H1 (cell line): ENCODE results near the gene LRRC41. TPM values are rescaled to one million over a fixed set of nuclear protein-coding genes. Genes with fewer than 3 reads are reported as not detected.

ENCODE experiments used
- ASH2L ChIP-seq: fragments of 200-600, 300-600 bp; sonication (generic); IDR thresholded peaks from one replicate; pipeline ENCODE4 v1.7.1; 2017; ENCODE audit warnings: low read length
- BACH1 ChIP-seq: IDR thresholded peaks from 2 replicates; pipeline ENCODE4 v1.6.1; 2012; ENCODE audit warnings: low read length, improper control_type of control experiment
- CHD2 ChIP-seq: IDR thresholded peaks from 2 replicates; pipeline ENCODE4 v1.6.1; 2012; ENCODE audit warnings: low read length, improper control_type of control experiment
- CREB1 ChIP-seq: IDR thresholded peaks from 2 replicates; pipeline ENCODE4 v1.6.1; 2012; ENCODE audit warnings: inconsistent platforms
- GTF2F1 ChIP-seq: IDR thresholded peaks from 2 replicates; pipeline ENCODE4 v1.6.1; 2012; ENCODE audit warnings: low read depth, low read length, improper control_type of control experiment, borderline replicate concordance
- KDM5A ChIP-seq: fragments of 200-600 bp; IDR thresholded peaks from 2 replicates; pipeline ENCODE4 v1.7.1; 2012; ENCODE audit warnings: mild to moderate bottlenecking, low read length, inconsistent platforms, mixed read lengths
- POU5F1 ChIP-seq: IDR thresholded peaks from 2 replicates; pipeline ENCODE4 v1.6.1; 2011; ENCODE audit warnings: low read depth, mild to moderate bottlenecking, low read length, moderate library complexity
- SIRT6 ChIP-seq: IDR thresholded peaks from one replicate; pipeline ENCODE4 v1.7.1; 2012; ENCODE audit warnings: low read length, inconsistent platforms
- SP1 ChIP-seq: IDR thresholded peaks from 2 replicates; pipeline ENCODE4 v1.6.1; 2011; ENCODE audit warnings: low read depth, low read length
- SP2 ChIP-seq: IDR thresholded peaks from 2 replicates; pipeline ENCODE4 v1.6.1; 2012; ENCODE audit warnings: mild to moderate bottlenecking, low read length, inconsistent platforms
- SP4 ChIP-seq: IDR thresholded peaks from 2 replicates; pipeline ENCODE4 v1.6.1; 2012; ENCODE audit warnings: low read length, inconsistent platforms
- SUZ12 ChIP-seq: fragments of 200-600 bp; sonication (generic); IDR thresholded peaks from 2 replicates; pipeline ENCODE4 v1.6.1; 2012; ENCODE audit warnings: mild to moderate bottlenecking, inconsistent platforms, low read length, moderate library complexity, mixed read lengths
- TAF7 ChIP-seq: optimal IDR thresholded peaks from 2 replicates; pipeline ENCODE3; 2011; ENCODE audit warnings: low read depth, mild to moderate bottlenecking, inconsistent platforms, low read length, moderate library complexity, borderline replicate concordance
- USF2 ChIP-seq: IDR thresholded peaks from 2 replicates; pipeline ENCODE4 v1.6.1; 2011; ENCODE audit warnings: low read length, improper control_type of control experiment
- YY1 ChIP-seq: IDR thresholded peaks from 2 replicates; pipeline ENCODE4 v1.6.1; 2011; ENCODE audit warnings: low read depth, mild to moderate bottlenecking, low read length
- polyA plus RNA-seq, 7 experiments: library from polyadenylated mRNA; depleted of rRNA in 3 of 7; stranded (reverse) in 5 of 7; unstranded in 2 of 7; fragments of >200 nt in 5 of 7; fragments of 200-250 nt in 2 of 7; gene quantifications; 1 replicate in 5 of 7; 2 replicates in 1 of 7; 4 replicates in 1 of 7; pipeline versions ENCODE4 v1.2.1 to v1.2.3, GENCODE V29; 2011 to 2013; ENCODE audit warnings: missing spikeins in 2 of 7, mixed read lengths in 2 of 7
- total RNA-seq: library from RNA; stranded (reverse); fragmentation: NEBNext Ultra II Directional; extraction: Animal tissue kit (Norgen Biotek cat#: 25700); gene quantifications from 2 replicates; pipeline ENCODE4 v1.2.1, GENCODE V29; 2021

Gene LRRC41
- total and polyA plus RNA-seq, 2 of the 8 experiments (the other 6 are each of a cell fraction or from before 2014, with no cell fraction given), result 36.8 to 51.2 TPM

DNA sequence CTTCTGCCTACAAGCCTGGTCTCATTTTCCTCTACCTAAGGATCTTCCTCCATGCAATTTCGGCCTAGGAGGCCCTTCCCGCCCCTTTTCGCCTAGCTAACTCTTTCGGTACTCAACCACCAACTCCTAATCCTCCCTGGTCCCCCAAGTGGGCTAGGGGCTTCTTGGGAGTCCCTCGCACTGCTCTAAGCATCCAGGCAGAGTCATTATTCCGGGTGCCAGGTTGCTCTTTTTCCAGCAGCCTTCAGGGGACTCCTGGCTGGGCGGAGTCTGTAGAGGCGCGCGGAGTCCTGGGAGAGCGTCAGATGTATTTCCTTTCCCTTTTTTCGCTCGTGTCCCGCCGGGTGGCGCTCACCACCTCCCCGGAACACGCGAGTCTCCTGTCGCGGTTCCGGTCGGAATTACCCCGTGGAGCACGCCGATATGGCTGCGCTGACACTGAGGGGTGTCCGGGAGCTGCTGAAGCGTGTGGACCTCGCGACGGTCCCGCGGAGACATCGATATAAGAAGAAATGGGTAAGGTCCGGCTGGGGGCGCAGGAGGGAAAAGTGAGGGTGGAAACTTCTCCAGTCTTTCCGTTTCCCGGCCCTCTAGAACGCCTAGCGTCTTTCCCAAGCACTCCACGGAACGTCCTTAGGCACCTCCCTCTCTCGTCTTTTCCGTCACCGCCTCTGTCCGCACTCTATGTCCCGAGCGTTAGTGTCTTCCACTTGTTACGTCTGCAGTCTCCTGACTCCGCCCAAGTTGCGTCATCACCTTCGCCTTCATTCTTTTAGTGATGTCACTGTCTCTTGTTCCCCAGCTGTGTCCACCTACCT lies 37.2 kb upstream of the LRRC41 start, which contains the start of gene NSUN4 (continued):
- TF ChIP-seq SIRT6 (no peak), YY1 (peak; percentile 86; the same call in 1 of the 2 replicates), USF2 (no peak), SP4 (peak; percentile 84), SP2 (no peak), GTF2F1 (no peak), BACH1 (peak; percentile 85), KDM5A (peak; percentile 67; the same call in 1 of the 2 replicates), SUZ12 (no peak; the same call in 1 of the 2 replicates), POU5F1 (no peak), CHD2 (peak; percentile 38; the same call in 1 of the 2 replicates), CREB1 (peak; percentile 97), ASH2L (peak; percentile 63), SP1 (peak; percentile 58; the same call in 1 of the 2 replicates), TAF7 (peak; percentile 88)
